ENCODE data around the gene NUAK1.

The NUAK1 gene

GRCh38 chr12:106067606-106068205, 71.0 kb downstream of the NUAK1 start:
- no peak for ATAC-seq
- TF ChIP-seq TCF4 (CRISPR knock-in tag; IDR thresholded peaks at IDR 0.05; ENCODE audit: borderline replicate concordance) (no peak), ESRRG (CRISPR knock-in tag; IDR thresholded peaks at IDR 0.05) (no peak), PATZ1 (CRISPR knock-in tag; IDR thresholded peaks at IDR 0.05; ENCODE audit: borderline replicate concordance) (no peak), ZNF70 (CRISPR knock-in tag; IDR thresholded peaks at IDR 0.05) (no peak), CREB5 (CRISPR knock-in tag; IDR thresholded peaks at IDR 0.05; ENCODE audit: low read depth) (no peak), BACH2 (CRISPR knock-in tag; IDR thresholded peaks at IDR 0.05; ENCODE audit: borderline replicate concordance) (no peak), ZC3H10 (CRISPR knock-in tag; IDR thresholded peaks at IDR 0.05) (no peak), RARB (CRISPR knock-in tag; IDR thresholded peaks at IDR 0.05) (no peak)

- no peak for ATAC-seq
- no peak for TF ChIP-seq BACH2 (CRISPR knock-in tag; IDR thresholded peaks at IDR 0.05; ENCODE audit: borderline replicate concordance)
These were observed 71.9 kb downstream of the NUAK1 start for GRCh38 chr12:106066726-106067325.

- no peak for ATAC-seq
- TF ChIP-seq PATZ1 (CRISPR knock-in tag; IDR thresholded peaks at IDR 0.05; ENCODE audit: borderline replicate concordance) = no peak
- no peak for TF ChIP-seq OSR1 (CRISPR knock-in tag; IDR thresholded peaks at IDR 0.05)
- no peak for TF ChIP-seq TCF4 (CRISPR knock-in tag; IDR thresholded peaks at IDR 0.05; ENCODE audit: borderline replicate concordance)
- no peak for TF ChIP-seq ZNF8 (CRISPR knock-in tag; IDR thresholded peaks at IDR 0.05)
- no peak for TF ChIP-seq BACH2 (CRISPR knock-in tag; IDR thresholded peaks at IDR 0.05; ENCODE audit: borderline replicate concordance)
- TF ChIP-seq ZNF70 (CRISPR knock-in tag; IDR thresholded peaks at IDR 0.05) = no peak
- TF ChIP-seq SNAI2 (CRISPR knock-in tag; IDR thresholded peaks at IDR 0.05) = no peak
- no peak for TF ChIP-seq ARNTL (CRISPR knock-in tag; IDR thresholded peaks at IDR 0.05; ENCODE audit: borderline replicate concordance, low read depth)
- TF ChIP-seq RARB (CRISPR knock-in tag; IDR thresholded peaks at IDR 0.05) = no peak
- TF ChIP-seq PPARA (CRISPR knock-in tag; IDR thresholded peaks at IDR 0.05; ENCODE audit: borderline replicate concordance) = no peak
- no peak for TF ChIP-seq ESRRG (CRISPR knock-in tag; IDR thresholded peaks at IDR 0.05)
These were observed 72.6 kb downstream of the NUAK1 start for GRCh38 chr12:106066051-106066705.

GRCh38 chr12:106065506-106065905, 73.2 kb downstream of the NUAK1 start:
- ATAC-seq = no peak

GRCh38 chr12:106064721-106065021, 74.1 kb downstream of the NUAK1 start:
- TF ChIP-seq ZNF70 (CRISPR knock-in tag; IDR thresholded peaks at IDR 0.05) (no peak), POU6F1 (CRISPR knock-in tag; IDR thresholded peaks at IDR 0.05; ENCODE audit: borderline replicate concordance, low read depth) (no peak), ZFP30 (CRISPR knock-in tag; IDR thresholded peaks at IDR 0.05) (no peak)
- no peak for ATAC-seq

More at GRCh38 chr12:106065506-106065905, 73.2 kb downstream of the NUAK1 start:
- TF ChIP-seq ZFP3 (CRISPR knock-in tag; IDR thresholded peaks at IDR 0.05) = no peak

Data from SK-N-SH treated with all-trans-retinoic acid at 6 μM for 48 hours (cell line).